ENCODE results near the gene MOB3C.

GRCh38 chr1:46605232-46605631 is 11.4 kb downstream of the MOB3C start:
- TF ChIP-seq CTCF (IDR thresholded peaks at IDR 0.05; ENCODE audit: poor library complexity, severe bottlenecking), result no peak
- no peak for TF ChIP-seq EP300 (conservative IDR thresholded peaks at IDR 0.05; ENCODE audit: poor library complexity, severe bottlenecking)
- TF ChIP-seq REST (IDR thresholded peaks at IDR 0.05; ENCODE audit: borderline replicate concordance), result no peak
- TF ChIP-seq EZH2 (IDR thresholded peaks at IDR 0.05; ENCODE audit: borderline replicate concordance, insufficient read depth, low read length, poor library complexity, severe bottlenecking), result no peak

Data from neural cell (in vitro differentiated cells).